Measurements from ENCODE around the gene NOL6. TPM values are rescaled to one million over a fixed set of nuclear protein-coding genes. Genes with fewer than 3 reads are reported as not detected.
A peak's percentile ranks its signal among the peaks of the same experiment; 100 is the strongest.

Gene NOL6
- total RNA-seq, 1 experiment from 2014 or later = 48.5 TPM

GRCh38 chr9:33459115-33459514, 14.6 kb downstream of the NOL6 start (continued):
- no peak for TF ChIP-seq USF2 (CRISPR knock-in tag; IDR thresholded peaks at IDR 0.05)
- TF ChIP-seq CBFB (CRISPR knock-in tag; IDR thresholded peaks at IDR 0.05; ENCODE audit: low read depth) = no peak
- TF ChIP-seq ATF1 (CRISPR knock-in tag; IDR thresholded peaks at IDR 0.05) = no peak
- TF ChIP-seq IRF2 (CRISPR knock-in tag; IDR thresholded peaks at IDR 0.05; ENCODE audit: borderline replicate concordance, low read depth) = no peak
- TF ChIP-seq NFATC4 (CRISPR knock-in tag; IDR thresholded peaks at IDR 0.05) = no peak
- no peak for TF ChIP-seq ZNF425 (CRISPR knock-in tag; conservative IDR thresholded peaks at IDR 0.05)
- TF ChIP-seq FOXK1 (CRISPR knock-in tag; IDR thresholded peaks at IDR 0.05) = no peak
- no peak for TF ChIP-seq ERG (CRISPR knock-in tag; IDR thresholded peaks at IDR 0.05)
- TF ChIP-seq ESRRA (CRISPR knock-in tag; IDR thresholded peaks at IDR 0.05; ENCODE audit: borderline replicate concordance) = no peak
- no peak for TF ChIP-seq NR2C2 (CRISPR knock-in tag; IDR thresholded peaks at IDR 0.05)
- no peak for TF ChIP-seq TEAD4 (CRISPR knock-in tag; IDR thresholded peaks at IDR 0.05)
- TF ChIP-seq NFYB (CRISPR knock-in tag; conservative IDR thresholded peaks at IDR 0.05; ENCODE audit: low read depth) = no peak
- no peak for TF ChIP-seq ZNF423 (CRISPR knock-in tag; IDR thresholded peaks at IDR 0.05)

- H3K27ac Mint-ChIP-seq = peak overlapping the region; percentile 28
- ATAC-seq (no peak), DNase-seq (ENCODE audit: low spot score) (no peak)
- H3K27me3 Mint-ChIP-seq (ENCODE audit: low read depth) = no peaks in the 10 kb centered on the region
- peaks cover 17% of the 10 kb centered on the region for H3K36me3 Mint-ChIP-seq
- H3K4me3 Mint-ChIP-seq = no peak overlapping the region
- ChIA-PET POLR2A (interaction anchor here (1.1 kb wide), 1 partner anchor 48 kb away, joined by 3 read pairs; no protein-coding TSS in a partner anchor), CTCF (interaction anchor here (1.1 to 3.5 kb wide), 4 partner anchors 11 to 166 kb away, joined by 3 to 16 read pairs (median 10); partner anchors contain the start of gene AQP3)
- no peaks in the 10 kb centered on the region for H3K9me3 Mint-ChIP-seq
- peaks cover 1% of the 10 kb centered on the region for H3K4me1 Mint-ChIP-seq
- TF ChIP-seq MAX (CRISPR knock-in tag; IDR thresholded peaks at IDR 0.05) = no peak
- no peak for TF ChIP-seq FOXK1 (CRISPR knock-in tag; IDR thresholded peaks at IDR 0.05)
- TF ChIP-seq ATF2 (CRISPR knock-in tag; IDR thresholded peaks at IDR 0.05; ENCODE audit: borderline replicate concordance, low read depth) = no peak
- TF ChIP-seq ZNF423 (CRISPR knock-in tag; IDR thresholded peaks at IDR 0.05) = no peak
- no peak for TF ChIP-seq SMAD3 (CRISPR knock-in tag; IDR thresholded peaks at IDR 0.05; ENCODE audit: borderline replicate concordance)
- no peak for TF ChIP-seq IRF1 (CRISPR knock-in tag; IDR thresholded peaks at IDR 0.05)
- no peak for TF ChIP-seq ZNF512 (CRISPR knock-in tag; IDR thresholded peaks at IDR 0.05; ENCODE audit: borderline replicate concordance)
- no peak for TF ChIP-seq ZNF281 (CRISPR knock-in tag; IDR thresholded peaks at IDR 0.05)
- TF ChIP-seq OVOL2 (CRISPR knock-in tag; IDR thresholded peaks at IDR 0.05; ENCODE audit: borderline replicate concordance) = no peak
- TF ChIP-seq IRF2 (CRISPR knock-in tag; IDR thresholded peaks at IDR 0.05; ENCODE audit: borderline replicate concordance, low read depth) = no peak
- no peak for TF ChIP-seq USF1 (CRISPR knock-in tag; IDR thresholded peaks at IDR 0.05)
- no peak for TF ChIP-seq MXD4 (CRISPR knock-in tag; IDR thresholded peaks at IDR 0.05; ENCODE audit: borderline replicate concordance)
- no peak for TF ChIP-seq NR2C2 (CRISPR knock-in tag; IDR thresholded peaks at IDR 0.05)
- TF ChIP-seq CBFB (CRISPR knock-in tag; IDR thresholded peaks at IDR 0.05; ENCODE audit: low read depth) = no peak
- TF ChIP-seq ATF3 (CRISPR knock-in tag; conservative IDR thresholded peaks at IDR 0.05) = no peak
Observed at GRCh38 chr9:33458444-33458843, 15.3 kb downstream of the NOL6 start.

Data from WTC11 (cell line).